CD4-positive, alpha-beta T cell treated with Interleukin-6 for 4 hours (primary cell): Measurements from ENCODE around the gene CALB2.

Experiments
- DNase-seq: peaks from one replicate; pipeline ENCODE4 v3.0.0-alpha.2; 2020; ENCODE audit warnings: mixed read lengths

The CALB2 gene

GRCh38 chr16:71429581-71429980, 71.1 kb downstream of the CALB2 start:
- no peak for DNase-seq

GRCh38 chr16:71430744-71431143, 72.2 kb downstream of the CALB2 start:
- no peak for DNase-seq

GRCh38 chr16:71431176-71431575, 72.7 kb downstream of the CALB2 start:
- no peak for DNase-seq

GRCh38 chr16:71431991-71432390, 73.5 kb downstream of the CALB2 start:
- DNase-seq: no peak

- no peak for DNase-seq
These were observed 74.4 kb downstream of the CALB2 start for GRCh38 chr16:71432906-71433305.

GRCh38 chr16:71436473-71436872, 78.0 kb downstream of the CALB2 start:
- no peak for DNase-seq

- DNase-seq: no peak
These were observed 81.0 kb downstream of the CALB2 start for GRCh38 chr16:71439523-71439922.
